ENCODE results near the gene SLC25A26. TPM values are rescaled to one million over a fixed set of nuclear protein-coding genes. Genes with fewer than 3 reads are reported as not detected.

Gene SLC25A26
- 20.5 TPM for polyA plus RNA-seq (2012; ENCODE audit: insufficient read depth, insufficient read length, low read depth)

- peak; percentile 96 for DNase-seq
- peak within 1 kb of the TSS; percentile 90 for H3K4me3 ChIP-seq (ENCODE audit: low read depth, low read length)
These were observed at the start of gene SLC25A26 for GRCh38 chr3:66220602-66221377. Gene SLC25A26, plus strand, starts transcription at chr3:66221001. Its CDS starts 94 bp downstream, at chr3:66221095.

GRCh38 chr3:66172394-66172793 is 48.4 kb upstream of the SLC25A26 start:
- Histone ChIP-seq H3K36me3 (no peaks in the 10 kb centered on the region), H3K4me3 (ENCODE audit: low read depth, low read length) (no peak overlapping the region), H3K27me3 (no peaks in the 10 kb centered on the region), H3K9me3 (no peaks in the 10 kb centered on the region), H3K4me1 (no peaks in the 10 kb centered on the region)
- no peak for TF ChIP-seq CTCF (IDR thresholded peaks at IDR 0.05; ENCODE audit: low read depth, low read length)
- no peak for DNase-seq

More at GRCh38 chr3:66220602-66221377, at the start of gene SLC25A26:
- TF ChIP-seq CTCF (IDR thresholded peaks at IDR 0.05; ENCODE audit: low read depth, low read length) = no peak
- 0 out of 2 replicates have a peak, but pooled peaks cover 3% of the 10 kb centered on the region for H3K36me3 ChIP-seq
- no peaks in the 10 kb centered on the region for H3K4me1 ChIP-seq
- no peaks in the 10 kb centered on the region for H3K9me3 ChIP-seq
- peaks cover 26% of the 10 kb centered on the region for H3K27me3 ChIP-seq

GRCh38 chr3:66177026-66177425 is 43.8 kb upstream of the SLC25A26 start:
- Histone ChIP-seq H3K9me3 (no peaks in the 10 kb centered on the region), H3K27me3 (no peaks in the 10 kb centered on the region), H3K36me3 (no peaks in the 10 kb centered on the region), H3K4me3 (ENCODE audit: low read depth, low read length) (no peak overlapping the region), H3K4me1 (no peaks in the 10 kb centered on the region)
- no peak for TF ChIP-seq CTCF (IDR thresholded peaks at IDR 0.05; ENCODE audit: low read depth, low read length)
- DNase-seq = no peak

- Histone ChIP-seq H3K36me3 (no peaks in the 10 kb centered on the region), H3K27me3 (no peaks in the 10 kb centered on the region), H3K4me1 (no peaks in the 10 kb centered on the region), H3K9me3 (no peaks in the 10 kb centered on the region), H3K4me3 (ENCODE audit: low read depth, low read length) (no peak overlapping the region)
- DNase-seq = no peak
- TF ChIP-seq CTCF (IDR thresholded peaks at IDR 0.05; ENCODE audit: low read depth, low read length) = no peak
These were observed 42.6 kb upstream of the SLC25A26 start for GRCh38 chr3:66178206-66178605.

- no peak for DNase-seq
- Histone ChIP-seq H3K9me3 (no peaks in the 10 kb centered on the region), H3K27me3 (no peaks in the 10 kb centered on the region), H3K4me1 (no peaks in the 10 kb centered on the region), H3K36me3 (no peaks in the 10 kb centered on the region), H3K4me3 (ENCODE audit: low read depth, low read length) (no peak overlapping the region)
- no peak for TF ChIP-seq CTCF (IDR thresholded peaks at IDR 0.05; ENCODE audit: low read depth, low read length)
These were observed 41.0 kb upstream of the SLC25A26 start for GRCh38 chr3:66179793-66180192.

- Histone ChIP-seq H3K9me3 (no peaks in the 10 kb centered on the region), H3K27me3 (no peaks in the 10 kb centered on the region), H3K4me3 (ENCODE audit: low read depth, low read length) (no peak overlapping the region), H3K4me1 (no peaks in the 10 kb centered on the region), H3K36me3 (no peaks in the 10 kb centered on the region)
- no peak for DNase-seq
- no peak for TF ChIP-seq CTCF (IDR thresholded peaks at IDR 0.05; ENCODE audit: low read depth, low read length)
These were observed 39.0 kb upstream of the SLC25A26 start for GRCh38 chr3:66181764-66182163.
